ENCODE results near the gene MED12L. TPM values are rescaled to one million over a fixed set of nuclear protein-coding genes. Genes with fewer than 3 reads are reported as not detected.

Gene MED12L
- total and polyA plus RNA-seq, 8 donors: 0.08 to 0.88 (median 0.45) TPM

DNA sequence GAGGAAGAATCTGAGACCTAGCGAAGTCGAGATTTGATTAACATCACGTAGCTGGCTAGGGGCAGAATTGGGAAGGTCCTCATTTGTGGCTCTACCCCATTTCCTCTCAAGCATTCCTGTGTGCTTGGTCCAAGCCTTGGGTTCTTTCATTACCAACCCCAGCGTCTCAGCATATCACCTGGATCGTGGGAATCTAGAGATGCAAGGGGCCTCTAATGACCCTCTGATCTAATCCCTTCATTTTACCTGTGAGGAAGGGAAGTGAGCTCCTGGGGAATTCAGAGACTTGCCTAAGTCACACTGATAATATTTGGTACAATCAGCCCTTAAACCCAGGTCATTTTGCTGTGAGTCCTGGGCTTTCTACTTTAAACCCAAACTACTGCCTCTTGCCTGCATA, 229.1 kb downstream of the MED12L start:
- H3K4me3 ChIP-seq: no peak overlapping the region
- ATAC-seq (no peak), DNase-seq (no peak), FAIRE-seq (no peak)
- H3K4me1 ChIP-seq: no peaks in the 10 kb centered on the region
- H3K27ac ChIP-seq: no peak overlapping the region
- no peaks in the 10 kb centered on the region for H3K36me3 ChIP-seq
- TF ChIP-seq CTCF (IDR thresholded peaks at IDR 0.05): no peak
- H3K27me3 ChIP-seq: no peaks in the 10 kb centered on the region
- intact Hi-C loops (cut with DNase I): no loop called here
- WGBS, 2 donors: 91 to 95% methylated on average over 5 of the region's 5 CpGs
- H3K9me3 ChIP-seq: no peaks in the 10 kb centered on the region

GRCh38 chr3:151315136-151315535, 229.7 kb downstream of the MED12L start:
- DNase-seq: no peak
- intact Hi-C loops (cut with DNase I): no loop called here
- no peak for TF ChIP-seq CTCF (IDR thresholded peaks at IDR 0.05)
- WGBS, 2 donors: 79 to 90% methylated on average over 2 of the region's 2 CpGs
- Histone ChIP-seq H3K27me3 (no peaks in the 10 kb centered on the region), H3K4me1 (no peaks in the 10 kb centered on the region), H3K36me3 (no peaks in the 10 kb centered on the region), H3K4me3 (no peak overlapping the region), H3K27ac (no peak overlapping the region), H3K9me3 (no peaks in the 10 kb centered on the region)
- no peak for FAIRE-seq
- ATAC-seq: no peak

DNA sequence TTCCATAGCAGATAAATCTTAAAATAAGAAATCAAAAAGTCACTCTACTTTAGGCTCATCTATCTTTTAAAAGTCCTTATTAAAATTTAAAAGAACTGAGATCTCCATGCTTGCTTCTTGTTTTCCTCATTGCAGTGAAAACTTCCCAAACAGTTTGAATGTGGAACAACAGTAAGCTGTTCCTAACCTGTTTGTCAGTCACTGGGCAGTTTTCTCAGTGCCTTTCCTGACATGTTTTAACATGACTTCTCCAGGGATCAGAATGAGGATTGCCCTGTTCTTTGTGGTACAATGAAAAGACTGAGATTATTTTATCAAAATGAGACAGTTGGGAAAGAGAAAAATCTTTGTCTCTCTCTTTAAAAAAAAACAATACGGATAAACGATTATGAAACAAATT, 230.4 kb downstream of the MED12L start:
- no peak overlapping the region for H3K27ac ChIP-seq
- no peak for TF ChIP-seq CTCF (IDR thresholded peaks at IDR 0.05)
- no peak for DNase-seq
- no peaks in the 10 kb centered on the region for H3K36me3 ChIP-seq
- H3K4me1 ChIP-seq: no peaks in the 10 kb centered on the region
- H3K27me3 ChIP-seq: no peaks in the 10 kb centered on the region
- no peak for FAIRE-seq
- no peak for ATAC-seq
- H3K9me3 ChIP-seq: no peaks in the 10 kb centered on the region
- intact Hi-C loops (cut with DNase I): no loop called here
- no peak overlapping the region for H3K4me3 ChIP-seq
- WGBS, 2 donors: 87 to 90% methylated on average over 2 of the region's 2 CpGs

- no peak for TF ChIP-seq CTCF (IDR thresholded peaks at IDR 0.05)
- ATAC-seq (peak in 1 of 4 donors; percentile 43), DNase-seq (no peak), FAIRE-seq (no peak)
- Histone ChIP-seq H3K36me3 (no peaks in the 10 kb centered on the region), H3K27ac (no peak within 1 kb of the TSS), H3K9me3 (no peaks in the 10 kb centered on the region), H3K4me3 (no peak within 1 kb of the TSS), H3K27me3 (no peaks in the 10 kb centered on the region), H3K4me1 (no peaks in the 10 kb centered on the region)
- WGBS, 2 donors: 61 to 63% methylated on average over 7 of the region's 7 CpGs
- intact Hi-C loops (cut with DNase I): no loop called here
Measured at GRCh38 chr3:151316267-151316991, 231.0 kb downstream of the MED12L start, which contains the start of gene GPR87. GPR87 (minus strand) TSS chr3:151316820; CDS start chr3:151300100, 16,720 bp downstream.

DNA sequence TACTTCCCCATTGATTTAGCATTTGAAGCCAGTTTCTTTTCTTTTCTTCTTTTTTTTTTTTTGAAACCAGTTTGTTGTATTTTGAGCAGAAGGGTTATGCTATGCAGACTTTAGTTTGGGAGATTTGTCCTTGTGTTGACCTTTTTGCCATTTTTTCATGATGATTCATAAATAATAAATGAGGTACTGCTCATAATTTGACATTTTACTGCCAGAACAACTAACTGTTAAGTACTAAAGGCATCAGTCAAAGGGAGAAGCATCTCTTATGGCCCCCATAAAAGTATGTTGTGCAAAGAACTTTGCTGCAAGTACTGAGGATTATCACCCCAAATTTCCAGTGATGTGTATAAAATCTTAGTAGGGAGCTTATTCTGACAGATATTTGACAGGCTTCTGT, 232.8 kb downstream of the MED12L start:
- ATAC-seq (no peak), DNase-seq (no peak), FAIRE-seq (no peak)
- H3K4me3 ChIP-seq: no peak overlapping the region
- H3K27me3 ChIP-seq: no peaks in the 10 kb centered on the region
- TF ChIP-seq CTCF (IDR thresholded peaks at IDR 0.05): no peak
- H3K9me3 ChIP-seq: no peaks in the 10 kb centered on the region
- intact Hi-C loops (cut with DNase I): no loop called here
- no peaks in the 10 kb centered on the region for H3K36me3 ChIP-seq
- no peak overlapping the region for H3K27ac ChIP-seq
- H3K4me1 ChIP-seq: no peaks in the 10 kb centered on the region
